ENCODE data around the gene ZFP69.

DNA sequence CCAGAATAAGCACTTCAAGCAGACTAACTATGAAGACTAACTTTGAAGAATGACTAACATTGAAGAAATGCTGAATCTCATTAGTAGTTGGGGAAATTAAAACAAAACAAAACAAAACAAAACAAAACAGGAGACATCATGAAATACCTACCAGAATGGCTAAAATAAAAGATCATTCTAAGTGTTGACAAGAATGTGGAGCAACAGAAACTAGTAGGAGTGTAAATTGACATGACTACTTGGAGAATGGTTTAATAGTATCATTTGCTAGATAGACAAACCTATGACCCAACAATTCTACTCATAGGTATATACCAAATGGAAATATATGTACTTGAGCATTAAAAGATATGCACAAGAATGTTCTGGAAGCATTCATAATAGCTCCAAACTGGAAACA is 45.7 kb upstream of the ZFP69 start:
- TF ChIP-seq, protein P1, sequence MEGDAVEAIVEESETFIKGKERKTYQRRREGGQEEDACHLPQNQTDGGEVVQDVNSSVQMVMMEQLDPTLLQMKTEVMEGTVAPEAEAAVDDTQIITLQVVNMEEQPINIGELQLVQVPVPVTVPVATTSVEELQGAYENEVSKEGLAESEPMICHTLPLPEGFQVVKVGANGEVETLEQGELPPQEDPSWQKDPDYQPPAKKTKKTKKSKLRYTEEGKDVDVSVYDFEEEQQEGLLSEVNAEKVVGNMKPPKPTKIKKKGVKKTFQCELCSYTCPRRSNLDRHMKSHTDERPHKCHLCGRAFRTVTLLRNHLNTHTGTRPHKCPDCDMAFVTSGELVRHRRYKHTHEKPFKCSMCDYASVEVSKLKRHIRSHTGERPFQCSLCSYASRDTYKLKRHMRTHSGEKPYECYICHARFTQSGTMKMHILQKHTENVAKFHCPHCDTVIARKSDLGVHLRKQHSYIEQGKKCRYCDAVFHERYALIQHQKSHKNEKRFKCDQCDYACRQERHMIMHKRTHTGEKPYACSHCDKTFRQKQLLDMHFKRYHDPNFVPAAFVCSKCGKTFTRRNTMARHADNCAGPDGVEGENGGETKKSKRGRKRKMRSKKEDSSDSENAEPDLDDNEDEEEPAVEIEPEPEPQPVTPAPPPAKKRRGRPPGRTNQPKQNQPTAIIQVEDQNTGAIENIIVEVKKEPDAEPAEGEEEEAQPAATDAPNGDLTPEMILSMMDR (IDR thresholded peaks at IDR 0.05), result no peak
- no peak for TF ChIP-seq POLR2A (IDR thresholded peaks at IDR 0.05)

All from body of pancreas (tissue), 4 donors.